SK-N-SH (cell line): ENCODE results near the gene CAMK1.

Experiments
- CHD2 ChIP-seq: fragments of 150-350 bp; IDR thresholded peaks from 2 replicates; pipeline ENCODE4 v1.6.1; 2018; ENCODE audit warnings: low read length; ENCODE audit not compliant: partially characterized antibody
- CTCF ChIP-seq: fragments of 200-600 bp; sonication (generic); IDR thresholded peaks from 2 replicates; pipeline ENCODE4 v1.6.1; 2017; ENCODE audit warnings: antibody characterized with exemption, mild to moderate bottlenecking, moderate library complexity
- EZH2phosphoT487 ChIP-seq: fragments of 200-600 bp; sonication (generic); IDR thresholded peaks from 2 replicates; pipeline ENCODE4 v1.6.1; 2017; ENCODE audit warnings: low read depth, mixed run types, mild to moderate bottlenecking, antibody characterized with exemption, moderate library complexity, borderline replicate concordance
- MXI1 ChIP-seq: IDR thresholded peaks from 2 replicates; pipeline ENCODE4 v1.6.1; 2012; ENCODE audit warnings: mild to moderate bottlenecking, low read depth, low read length, improper control_type of control experiment
- POLR2AphosphoS5 ChIP-seq: IDR thresholded peaks from 2 replicates; pipeline ENCODE4 v1.6.1; 2012; ENCODE audit warnings: low read depth, low read length
- RAD21 ChIP-seq: IDR thresholded peaks from 2 replicates; pipeline ENCODE4 v1.6.1; 2012; ENCODE audit warnings: mild to moderate bottlenecking, low read length
- RCOR1 ChIP-seq: fragments of 150-350 bp; IDR thresholded peaks from 2 replicates; pipeline ENCODE4 v1.6.1; 2017; ENCODE audit warnings: antibody characterized with exemption, low read length
- RFX5 ChIP-seq: IDR thresholded peaks from 2 replicates; pipeline ENCODE4 v1.6.1; 2012; ENCODE audit warnings: mild to moderate bottlenecking, improper control_type of control experiment, low read length
- SIN3A ChIP-seq: IDR thresholded peaks from 2 replicates; pipeline ENCODE4 v1.6.1; 2012; ENCODE audit warnings: low read depth, mild to moderate bottlenecking, low read length, moderate library complexity, borderline replicate concordance
- YY1 ChIP-seq: IDR thresholded peaks from 2 replicates; pipeline ENCODE4 v1.4.0; 2012; ENCODE audit warnings: low read depth, mild to moderate bottlenecking

- TF ChIP-seq RCOR1 (no peak), CTCF (no peak), MXI1 (no peak), POLR2AphosphoS5 (no peak), EZH2phosphoT487 (no peak), RFX5 (no peak), YY1 (no peak), RAD21 (no peak), CHD2 (no peak), SIN3A (no peak)
Measured at GRCh38 chr3:9721700-9722060, 48.1 kb downstream of the CAMK1 start.
